T1000 (cell line): ENCODE measurements around the gene PCDHA7.
"Not testable (repeated sequence)": the region's sequence is repeated elsewhere in the genome, so short reads cannot be mapped to it uniquely, and the experiment has no call there.

Source experiments
- DNase-seq: peaks from one replicate; lab custom pipeline; 2025; ENCODE audit warnings: mixed read lengths; lab: John Stamatoyannopoulos, UW

PCDHA7 gene

GRCh38 chr5:140823475-140823874 lies 10.6 kb upstream of the PCDHA7 start:
- no peak for DNase-seq

- no peak for DNase-seq
Observed at GRCh38 chr5:140827704-140828361, 6.2 kb upstream of the PCDHA7 start, which contains the start of gene PCDHA6. PCDHA6 (plus strand) TSS chr5:140827960; CDS start chr5:140828092, 132 bp downstream.

GRCh38 chr5:140828362-140828737 lies 5.7 kb upstream of the PCDHA7 start:
- DNase-seq, result no peak

- DNase-seq, result not testable (repeated sequence)
Observed at GRCh38 chr5:140829511-140830501, 4.3 kb upstream of the PCDHA7 start.

GRCh38 chr5:140834439-140835008 lies 455 bp downstream of the PCDHA7 start:
- DNase-seq, result not testable (repeated sequence)

GRCh38 chr5:140835622-140836510 lies 1.8 kb downstream of the PCDHA7 start:
- DNase-seq, result no peak

GRCh38 chr5:140840978-140841962 lies 7.2 kb downstream of the PCDHA7 start, which contains the start of gene PCDHA8:
PCDHA8 (plus strand) TSS chr5:140841187; CDS start chr5:140841322, 135 bp downstream.
- DNase-seq, result no peak

GRCh38 chr5:140842798-140843733 lies 9.0 kb downstream of the PCDHA7 start:
- DNase-seq, result no peak

- not testable (repeated sequence) for DNase-seq
Observed at GRCh38 chr5:140848139-140849102, 14.4 kb downstream of the PCDHA7 start, which contains the start of gene PCDHA9. PCDHA9 (plus strand) TSS chr5:140848382; CDS start chr5:140848496, 114 bp downstream.

GRCh38 chr5:140849831-140850634 lies 16.0 kb downstream of the PCDHA7 start:
- DNase-seq, result not testable (repeated sequence)

GRCh38 chr5:140855772-140856674 lies 22.0 kb downstream of the PCDHA7 start, which contains the start of gene PCDHA10:
PCDHA10 (plus strand) TSS chr5:140855897; CDS start chr5:140856049, 152 bp downstream.
- DNase-seq, result no peak

- no peak for DNase-seq
Observed at GRCh38 chr5:140857177-140857986, 23.3 kb downstream of the PCDHA7 start.

GRCh38 chr5:140857987-140858240 lies 23.8 kb downstream of the PCDHA7 start:
- no peak for DNase-seq

- no peak for DNase-seq
Observed at GRCh38 chr5:140862441-140863295, 28.6 kb downstream of the PCDHA7 start.
